Retinal pigment epithelial cell (primary cell): ENCODE measurements around the gene PCDHB5.
"Not testable (repeated sequence)": the region's sequence is repeated elsewhere in the genome, so short reads cannot be mapped to it uniquely, and the experiment has no call there.

Source experiments
- DNase-seq: peaks from one replicate; pipeline ENCODE4 v3.0.0-alpha.2; 2010; ENCODE audit warnings: low read depth
- H3K4me3 ChIP-seq: 2 replicates; pipeline ENCODE4 v1.5.1; 2011; ENCODE audit warnings: mild to moderate bottlenecking, low read length, control low read depth, moderate library complexity
- TF ChIP-seq, protein P1 (sequence below): conservative IDR thresholded peaks from 2 replicates; pipeline ENCODE4 v1.5.1; 2011; ENCODE audit warnings: low read depth, low read length, control low read depth, inconsistent platforms

PCDHB5 gene

DNA sequence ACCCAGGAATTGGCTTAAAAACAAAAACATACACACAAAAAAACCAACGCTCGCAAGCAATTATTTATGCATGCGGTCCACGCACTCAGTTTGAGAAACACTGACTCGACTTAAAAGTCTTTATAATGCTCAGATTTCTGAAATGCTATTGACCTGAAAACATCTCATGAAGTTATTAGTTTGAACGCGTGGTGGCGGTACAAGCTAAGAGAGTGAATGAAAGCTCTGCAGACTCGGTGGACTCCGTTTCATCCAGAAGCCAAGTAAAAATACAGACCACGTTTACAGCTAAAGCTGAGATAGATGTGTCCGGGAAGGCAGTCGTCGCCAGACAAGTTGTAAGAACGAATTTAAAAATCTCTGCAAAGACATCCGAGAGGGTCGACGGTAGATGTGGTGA is 14.8 kb downstream of the PCDHB5 start, which contains the start of gene PCDHB6:
Gene PCDHB6 (plus strand): TSS at position 246 of the 400 bp plus-strand sequence. CDS start 201 bp downstream, outside the sequence.
- no peak for DNase-seq

DNA sequence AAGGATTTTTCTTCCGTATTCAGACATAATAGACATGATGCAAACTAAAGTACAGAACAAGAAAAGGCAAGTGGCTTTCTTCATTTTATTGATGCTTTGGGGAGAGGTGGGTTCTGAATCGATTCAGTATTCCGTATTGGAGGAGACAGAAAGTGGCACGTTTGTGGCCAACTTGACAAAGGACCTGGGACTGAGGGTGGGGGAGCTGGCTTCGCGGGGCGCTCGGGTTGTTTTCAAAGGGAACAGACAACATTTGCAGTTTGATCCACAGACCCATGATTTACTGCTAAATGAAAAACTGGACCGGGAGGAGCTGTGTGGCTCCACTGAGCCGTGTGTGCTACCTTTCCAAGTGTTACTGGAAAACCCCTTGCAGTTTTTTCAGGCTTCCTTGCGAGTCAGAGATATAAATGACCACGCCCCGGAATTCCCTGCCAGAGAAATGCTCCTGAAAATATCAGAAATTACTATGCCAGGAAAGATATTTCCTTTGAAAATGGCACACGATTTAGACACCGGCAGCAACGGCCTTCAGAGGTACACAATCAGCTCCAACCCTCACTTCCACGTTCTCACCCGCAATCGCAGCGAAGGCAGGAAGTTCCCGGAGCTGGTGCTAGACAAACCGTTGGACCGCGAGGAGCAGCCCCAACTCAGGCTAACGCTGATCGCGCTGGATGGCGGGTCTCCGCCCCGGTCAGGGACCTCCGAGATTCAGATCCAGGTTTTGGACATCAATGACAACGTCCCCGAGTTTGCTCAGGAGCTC is 15.4 kb downstream of the PCDHB5 start:
- H3K4me3 ChIP-seq = no peak overlapping the region
- DNase-seq = no peak
- TF ChIP-seq, protein P1, sequence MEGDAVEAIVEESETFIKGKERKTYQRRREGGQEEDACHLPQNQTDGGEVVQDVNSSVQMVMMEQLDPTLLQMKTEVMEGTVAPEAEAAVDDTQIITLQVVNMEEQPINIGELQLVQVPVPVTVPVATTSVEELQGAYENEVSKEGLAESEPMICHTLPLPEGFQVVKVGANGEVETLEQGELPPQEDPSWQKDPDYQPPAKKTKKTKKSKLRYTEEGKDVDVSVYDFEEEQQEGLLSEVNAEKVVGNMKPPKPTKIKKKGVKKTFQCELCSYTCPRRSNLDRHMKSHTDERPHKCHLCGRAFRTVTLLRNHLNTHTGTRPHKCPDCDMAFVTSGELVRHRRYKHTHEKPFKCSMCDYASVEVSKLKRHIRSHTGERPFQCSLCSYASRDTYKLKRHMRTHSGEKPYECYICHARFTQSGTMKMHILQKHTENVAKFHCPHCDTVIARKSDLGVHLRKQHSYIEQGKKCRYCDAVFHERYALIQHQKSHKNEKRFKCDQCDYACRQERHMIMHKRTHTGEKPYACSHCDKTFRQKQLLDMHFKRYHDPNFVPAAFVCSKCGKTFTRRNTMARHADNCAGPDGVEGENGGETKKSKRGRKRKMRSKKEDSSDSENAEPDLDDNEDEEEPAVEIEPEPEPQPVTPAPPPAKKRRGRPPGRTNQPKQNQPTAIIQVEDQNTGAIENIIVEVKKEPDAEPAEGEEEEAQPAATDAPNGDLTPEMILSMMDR = no peak

More for the DNA sequence above, 14.8 kb downstream of the PCDHB5 start, which contains the start of gene PCDHB6:
- H3K4me3 ChIP-seq = no peak within 1 kb of the TSS
- TF ChIP-seq, protein P1 = no peak

DNA sequence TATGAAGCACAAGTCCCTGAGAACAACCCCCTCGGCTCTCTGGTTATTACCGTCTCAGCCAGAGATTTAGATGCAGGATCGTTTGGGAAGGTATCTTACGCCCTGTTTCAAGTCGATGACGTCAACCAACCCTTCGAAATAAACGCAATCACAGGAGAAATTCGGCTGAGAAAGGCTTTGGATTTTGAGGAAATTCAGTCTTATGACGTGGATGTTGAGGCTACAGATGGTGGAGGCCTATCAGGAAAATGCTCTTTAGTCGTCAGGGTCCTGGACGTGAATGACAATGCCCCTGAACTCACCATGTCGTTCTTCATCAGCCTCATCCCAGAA is 16.0 kb downstream of the PCDHB5 start:
- DNase-seq = no peak
- H3K4me3 ChIP-seq = no peak overlapping the region

DNA sequence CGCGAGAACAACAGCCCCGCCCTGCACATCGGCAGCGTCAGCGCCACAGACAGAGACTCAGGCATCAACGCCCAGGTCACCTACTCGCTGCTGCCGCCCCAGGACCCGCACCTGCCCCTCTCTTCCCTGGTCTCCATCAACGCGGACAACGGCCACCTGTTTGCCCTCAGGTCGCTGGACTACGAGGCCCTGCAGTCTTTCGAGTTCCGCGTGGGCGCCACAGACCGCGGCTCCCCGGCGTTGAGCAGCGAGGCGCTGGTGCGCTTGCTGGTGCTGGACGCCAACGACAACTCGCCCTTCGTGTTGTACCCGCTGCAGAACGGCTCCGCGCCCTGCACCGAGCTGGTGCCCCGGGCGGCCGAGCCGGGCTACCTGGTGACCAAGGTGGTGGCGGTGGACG is 16.6 kb downstream of the PCDHB5 start:
- not testable (repeated sequence) for DNase-seq, H3K4me3 ChIP-seq

More for the DNA sequence above, 16.0 kb downstream of the PCDHB5 start:
- TF ChIP-seq, protein P1 = no peak

DNA sequence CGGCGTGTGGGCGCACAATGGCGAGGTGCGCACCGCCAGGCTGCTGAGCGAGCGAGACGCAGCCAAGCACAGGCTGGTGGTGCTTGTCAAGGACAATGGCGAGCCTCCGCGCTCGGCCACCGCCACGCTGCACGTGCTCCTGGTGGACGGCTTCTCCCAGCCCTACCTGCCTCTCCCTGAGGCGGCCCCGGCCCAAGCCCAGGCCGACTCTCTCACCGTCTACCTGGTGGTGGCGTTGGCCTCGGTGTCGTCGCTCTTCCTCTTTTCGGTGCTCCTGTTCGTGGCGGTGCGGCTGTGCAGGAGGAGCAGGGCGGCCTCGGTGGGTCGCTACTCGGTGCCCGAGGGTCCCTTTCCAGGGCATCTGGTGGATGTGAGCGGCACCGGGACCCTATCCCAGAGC is 17.1 kb downstream of the PCDHB5 start:
- DNase-seq, H3K4me3 ChIP-seq: not testable (repeated sequence)

DNA sequence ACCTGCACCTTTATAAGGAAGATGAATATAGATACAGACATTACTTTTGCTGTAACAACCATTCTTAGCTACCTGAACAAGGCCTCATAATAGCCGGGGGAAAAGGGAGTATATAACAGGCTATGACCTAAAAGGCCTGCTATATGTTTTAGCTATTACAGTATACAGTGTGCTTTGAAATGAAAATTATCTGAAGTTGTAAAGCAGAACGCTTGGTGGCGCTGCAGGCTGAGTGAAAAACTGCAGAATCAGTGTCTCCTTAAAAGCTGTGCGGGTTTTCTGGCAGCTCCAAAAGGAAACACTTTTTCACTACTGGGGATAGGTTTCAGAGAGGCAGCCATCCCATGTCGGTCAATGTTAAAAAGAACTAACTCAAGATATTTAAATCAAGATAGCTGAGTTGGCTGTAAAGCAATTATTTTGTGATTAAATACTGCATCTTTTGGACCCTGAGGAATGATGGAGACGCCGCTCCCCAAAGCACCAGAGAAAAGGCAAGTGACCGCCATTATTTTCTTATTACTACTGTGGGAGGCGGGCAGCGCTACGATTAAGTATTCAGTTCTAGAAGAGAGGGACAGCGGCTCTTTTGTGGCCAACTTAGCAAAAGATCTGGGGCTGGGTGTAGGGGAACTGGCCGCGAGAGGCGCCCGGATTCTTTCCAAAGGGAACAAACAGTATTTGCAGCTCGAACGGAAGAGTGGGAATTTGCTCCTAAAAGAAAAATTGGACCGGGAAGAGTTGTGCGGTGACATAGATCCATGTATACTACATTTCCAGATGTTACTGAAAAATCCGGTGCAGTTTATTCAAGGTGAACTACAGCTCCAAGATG is 20.8 kb downstream of the PCDHB5 start:
- no peak overlapping the region for H3K4me3 ChIP-seq
- DNase-seq = no peak
- TF ChIP-seq, protein P1 = no peak

DNA sequence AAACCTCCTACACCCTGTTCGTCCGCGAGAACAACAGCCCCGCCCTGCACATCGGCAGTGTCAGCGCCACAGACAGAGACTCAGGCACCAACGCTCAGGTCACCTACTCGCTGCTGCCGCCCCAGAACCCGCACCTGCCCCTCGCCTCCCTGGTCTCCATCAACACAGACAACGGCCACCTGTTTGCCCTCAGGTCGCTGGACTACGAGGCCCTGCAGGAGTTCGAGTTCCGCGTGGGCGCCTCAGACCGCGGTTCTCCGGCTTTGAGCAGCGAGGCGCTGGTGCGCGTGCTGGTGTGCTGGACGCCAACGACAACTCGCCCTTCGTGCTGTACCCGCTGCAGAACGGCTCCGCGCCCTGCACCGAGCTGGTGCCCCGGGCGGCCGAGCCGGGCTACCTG is 22.4 kb downstream of the PCDHB5 start:
- H3K4me3 ChIP-seq, DNase-seq: not testable (repeated sequence)

DNA sequence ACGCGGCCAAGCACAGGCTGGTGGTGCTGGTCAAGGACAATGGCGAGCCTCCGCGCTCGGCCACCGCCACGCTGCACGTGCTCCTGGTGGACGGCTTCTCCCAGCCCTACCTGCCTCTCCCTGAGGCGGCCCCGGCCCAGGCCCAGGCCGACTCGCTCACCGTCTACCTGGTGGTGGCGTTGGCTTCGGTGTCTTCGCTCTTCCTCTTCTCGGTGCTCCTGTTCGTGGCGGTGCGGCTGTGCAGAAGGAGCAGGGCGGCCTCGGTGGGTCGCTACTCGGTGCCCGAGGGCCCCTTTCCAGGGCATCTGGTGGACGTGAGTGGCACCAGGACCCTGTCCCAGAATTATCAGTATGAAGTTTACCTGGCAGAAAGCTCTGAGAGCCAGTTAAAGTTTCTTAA is 22.9 kb downstream of the PCDHB5 start:
- not testable (repeated sequence) for H3K4me3 ChIP-seq, DNase-seq
